Sigmoid colon (tissue), 7 donors: ENCODE data around the gene FLNC. TPM values are rescaled to one million over a fixed set of nuclear protein-coding genes. Genes with fewer than 3 reads are reported as not detected.

ENCODE experiments used
- DNase-seq: peaks from one replicate; pipeline ENCODE4 v3.0.0-alpha.2; 2019
- H3K27ac ChIP-seq, 4 donors: fragments of 200-600 bp; sonication (generic); one replicate each; pipeline ENCODE4 v1.5.1; 2016 to 2019; ENCODE audit warnings: mild to moderate bottlenecking in 1 of 4
- H3K27me3 ChIP-seq, 3 donors: fragments of 200-600 bp; sonication (generic); one replicate each; pipeline ENCODE4 v1.5.1; 2019; ENCODE audit warnings: mild to moderate bottlenecking in 1 of 3
- H3K36me3 ChIP-seq, 4 donors: fragments of 200-600 bp; sonication (generic); one replicate each; pipeline ENCODE4 v1.5.1; 2016 to 2019
- H3K4me1 ChIP-seq, 4 donors: fragments of 200-600 bp; sonication (generic); one replicate each; pipeline ENCODE4 v1.5.1; 2017 to 2019
- H3K4me3 ChIP-seq, 4 donors: fragments of 200-600 bp; sonication (generic); one replicate each; pipeline ENCODE4 v1.5.1; 2017 to 2019; ENCODE audit warnings: mild to moderate bottlenecking in 2 of 4, moderate library complexity in 1 of 4
- H3K9me3 ChIP-seq, 4 donors: fragments of 200-600 bp in 3 of 4; sonication (generic) in 3 of 4; one replicate each; pipeline versions ENCODE4 v1.5.1 to v1.6.1; 2013 to 2019
- CTCF ChIP-seq, 4 experiments: fragments of 450-650 bp in 3 of 4; fragments of 200-600 bp in 1 of 4; IDR thresholded peaks; one replicate each; pipeline ENCODE4 v1.5.1; 2016 to 2019; ENCODE audit warnings: antibody characterized with exemption in 4 of 4, mild to moderate bottlenecking in 3 of 4, moderate library complexity in 2 of 4
- EP300 ChIP-seq, 4 donors: sonication (generic); formaldehyde crosslinking; IDR thresholded peaks; one replicate each; pipeline ENCODE4 v1.6.1; 2017; ENCODE audit warnings: antibody characterized with exemption in 4 of 4
- POLR2A ChIP-seq, 2 donors: fragments of 450-650 bp; IDR thresholded peaks; one replicate each; pipeline ENCODE4 v1.6.1; 2016; ENCODE audit warnings: antibody characterized with exemption in 2 of 2, mild to moderate bottlenecking in 2 of 2, moderate library complexity in 2 of 2
- POLR2AphosphoS5 ChIP-seq, 4 donors: sonication (generic); formaldehyde crosslinking; IDR thresholded peaks; one replicate each; pipeline ENCODE4 v1.6.1; 2017; ENCODE audit warnings: antibody characterized with exemption in 4 of 4
- WGBS, 2 donors: extraction: QIAGEN DNeasy Blood & Tissue Kit; methylation state at CpG; one replicate each; pipeline ENCODE4 v1.1.7; 2013; 5-methylcytosine and 5-hydroxymethylcytosine counted together
- intact Hi-C: fragments of 100-400 bp; cut with DNase I; formaldehyde crosslinking; loops from one replicate; pipeline ENCODE4 v1.15.1; 2023
- polyA plus RNA-seq, 3 donors: library from polyadenylated mRNA; stranded (reverse); fragments of 200-250 nt; gene quantifications; one replicate each; pipeline ENCODE4 v1.2.3, GENCODE V29; 2013
- total RNA-seq, 4 donors: library from RNA; depleted of rRNA; stranded (reverse); fragments of >200 nt; gene quantifications; one replicate each; pipeline ENCODE4 v1.1.0, GENCODE V29; 2016
- donor health status: healthy with polysubstance abuse.
- donor health status: Bipolar disorder and iron deficiency.
- donor health status: healthy.

The FLNC gene
- total and polyA plus RNA-seq, 7 donors = 0.69 to 489 (median 95.3) TPM

- no peak overlapping the region for H3K4me3 ChIP-seq
- H3K36me3 ChIP-seq = no peaks in the 10 kb centered on the region
- H3K9me3 ChIP-seq = no peaks in the 10 kb centered on the region
- no peak overlapping the region for H3K27ac ChIP-seq
- H3K4me1 ChIP-seq = peaks cover 0 to 5% (median 4%) of the 10 kb centered on the region in 4 donors
- TF ChIP-seq CTCF (IDR thresholded peaks at IDR 0.05) (peak in 3 of 4 experiments; percentile 29 to 54 (median 43)), POLR2AphosphoS5 (IDR thresholded peaks at IDR 0.05) (no peak)
- WGBS, 2 donors = 28 to 37% methylated on average over 8 of the region's 8 CpGs
- intact Hi-C loops = no loop called here
- peak; percentile 50 for DNase-seq
- H3K27me3 ChIP-seq = peaks cover 0 to 34% (median 1%) of the 10 kb centered on the region in 3 donors
Measured at GRCh38 chr7:128904381-128905197, 74.4 kb downstream of the FLNC start.

GRCh38 chr7:128906001-128906765, 76.0 kb downstream of the FLNC start:
- Histone ChIP-seq H3K36me3 (no peaks in the 10 kb centered on the region), H3K4me3 (no peak overlapping the region), H3K9me3 (no peaks in the 10 kb centered on the region), H3K27ac (no peak overlapping the region), H3K27me3 (peaks cover 9 to 50% (median 15%) of the 10 kb centered on the region in 3 donors), H3K4me1 (peaks cover 0 to 16% (median 15%) of the 10 kb centered on the region in 4 donors)
- WGBS, 2 donors = 91 to 95% methylated on average over 5 of the region's 5 CpGs
- DNase-seq = peak; percentile 51
- TF ChIP-seq POLR2AphosphoS5 (IDR thresholded peaks at IDR 0.05) = no peak
- no peak for TF ChIP-seq POLR2A (IDR thresholded peaks at IDR 0.05)
- no peak for TF ChIP-seq CTCF (IDR thresholded peaks at IDR 0.05)
- no peak for TF ChIP-seq EP300 (IDR thresholded peaks at IDR 0.05)
- intact Hi-C loops = loop anchor here (2.0 kb wide), 1 partner anchor 185 kb away; no protein-coding TSS in a partner anchor

GRCh38 chr7:128906766-128907559, 76.8 kb downstream of the FLNC start:
- H3K27me3 ChIP-seq = peaks cover 9 to 56% (median 15%) of the 10 kb centered on the region in 3 donors
- peak; percentile 52 for DNase-seq
- TF ChIP-seq CTCF (IDR thresholded peaks at IDR 0.05) (no peak), EP300 (IDR thresholded peaks at IDR 0.05) (no peak), POLR2A (IDR thresholded peaks at IDR 0.05) (no peak), POLR2AphosphoS5 (IDR thresholded peaks at IDR 0.05) (no peak)
- H3K36me3 ChIP-seq = no peaks in the 10 kb centered on the region
- no peak overlapping the region for H3K4me3 ChIP-seq
- 82 to 91% methylated on average over 19 of the region's 19 CpGs for WGBS, 2 donors
- H3K9me3 ChIP-seq = no peaks in the 10 kb centered on the region
- intact Hi-C loops = loop anchor here (2.0 kb wide), 1 partner anchor 184 kb away; no protein-coding TSS in a partner anchor
- H3K27ac ChIP-seq = no peak overlapping the region
- H3K4me1 ChIP-seq = peaks cover 0 to 16% (median 15%) of the 10 kb centered on the region in 4 donors

Other genes starting within 250 kb of the FLNC start
- gene GARIN1A, start 158.1 kb upstream of the FLNC start, total RNA-seq = 1 to 10 TPM in 3 of 4 donors, under 1 TPM in 1; 0.49 to 3.0 (median 2.3) TPM
- under 1 TPM in 1 of 3 donors, not detected in 2; 0.87 TPM for gene GARIN1A, start 158.1 kb upstream of the FLNC start, polyA plus RNA-seq
- 100 to 1,000 TPM; 153 to 250 (median 198) TPM for gene CALU, start 91.0 kb upstream of the FLNC start, total RNA-seq
- 10 to 100 TPM; 14.4 to 38.7 (median 23.1) TPM for gene CALU, start 91.0 kb upstream of the FLNC start, polyA plus RNA-seq
- not detected for gene OPN1SW, start 54.6 kb upstream of the FLNC start, total RNA-seq
- gene OPN1SW, start 54.6 kb upstream of the FLNC start, polyA plus RNA-seq = not detected
- gene CCDC136, start 38.4 kb upstream of the FLNC start, total RNA-seq = 10 to 100 TPM; 19.9 to 53.7 (median 23.7) TPM
- 1 to 10 TPM in 2 of 3 donors, not detected in 1; 2.4 to 2.8 TPM for gene CCDC136, start 38.4 kb upstream of the FLNC start, polyA plus RNA-seq
- gene ATP6V1F, start 32.5 kb downstream of the FLNC start, total RNA-seq = 100 to 1,000 TPM in 3 of 4 donors, 10 to 100 TPM in 1; 96.7 to 138 (median 131) TPM
- gene ATP6V1F, start 32.5 kb downstream of the FLNC start, polyA plus RNA-seq = 100 to 1,000 TPM; 148 to 214 (median 183) TPM
- under 1 TPM in 3 of 4 donors, not detected in 1; 0.14 to 0.36 (median 0.28) TPM for gene KCP, start 80.3 kb downstream of the FLNC start, total RNA-seq
- gene KCP, start 80.3 kb downstream of the FLNC start, polyA plus RNA-seq = under 1 TPM in 1 of 3 donors, not detected in 2; 0.42 TPM
- 10 to 100 TPM in 1 of 4 donors, 1 to 10 TPM in 3; 6.0 to 15.3 (median 8.1) TPM for gene IRF5, start 107.5 kb downstream of the FLNC start, total RNA-seq
- 10 to 100 TPM in 1 of 3 donors, 1 to 10 TPM in 2; 4.6 to 11.3 (median 4.8) TPM for gene IRF5, start 107.5 kb downstream of the FLNC start, polyA plus RNA-seq
- 10 to 100 TPM; 35.2 to 40.5 (median 35.9) TPM for gene TNPO3, start 224.7 kb downstream of the FLNC start, total RNA-seq
- gene TNPO3, start 224.7 kb downstream of the FLNC start, polyA plus RNA-seq = 10 to 100 TPM; 13.2 to 23.8 (median 16.0) TPM